A549 (cell line): ENCODE data around the gene KHDC4. TPM values are rescaled to one million over a fixed set of nuclear protein-coding genes. Genes with fewer than 3 reads are reported as not detected.
A peak's percentile ranks its signal among the peaks of the same experiment; 100 is the strongest.

ENCODE experiments used
- ATAC-seq, 2 experiments: fragments of 200-7000 bp in 1 of 2; fragments of >200 bp in 1 of 2; cut with Nextera tagmentation in 1 of 2; cut with Tn5 transposase in 1 of 2; 3 replicates each; pipeline versions ENCODE4 v1.8.0 to v1.9.1; 2018 to 2020; ENCODE audit warnings: mild to moderate bottlenecking in 1 of 2, moderate library complexity in 1 of 2
- CTCF ChIA-PET: fragments of 300-600 bp; sonication (Branson Sonifier 250); formaldehyde crosslinking; extraction: SDS; loops from one replicate; lab custom pipeline; 2021; ENCODE audit warnings: antibody characterized with exemption, inconsistent platforms; lab: Yijun Ruan, JAX
- POLR2A ChIA-PET: fragments of 350-600 bp; formaldehyde crosslinking; extraction: SDS; loops from one replicate; lab custom pipeline; 2021; ENCODE audit warnings: antibody characterized with exemption, inconsistent platforms; lab: Yijun Ruan, JAX
- DNase-seq, 2 experiments: peaks; one replicate each; pipeline versions ENCODE4 v3.0.0 to v3.0.0-alpha.2; 2011 to 2016; ENCODE audit warnings: low read depth in 1 of 2, low spot score in 1 of 2
- FAIRE-seq: peaks from 2 replicates; lab custom pipeline; 2011; peaks lifted over from hg19 to GRCh38; lab: Jason Lieb, UNC
- H3K27ac ChIP-seq, 2 experiments: fragments of >200 bp; sonication (Bioruptor Twin); formaldehyde crosslinking; 3 replicates each; pipeline ENCODE4 v1.5.1; 2016 to 2017
- H3K4me1 ChIP-seq: fragments of >200 bp; sonication (Bioruptor Twin); formaldehyde crosslinking; 3 replicates; pipeline ENCODE4 v1.6.1; 2016
- H3K4me2 ChIP-seq: fragments of >200 bp; sonication (Bioruptor Twin); formaldehyde crosslinking; 3 replicates; pipeline ENCODE4 v1.6.1; 2016
- H3K4me3 ChIP-seq: fragments of >200 bp; sonication (Bioruptor Twin); formaldehyde crosslinking; 3 replicates; pipeline ENCODE4 v1.5.1; 2016
- H3K9me3 ChIP-seq: fragments of >200 bp; sonication (Bioruptor Twin); formaldehyde crosslinking; 3 replicates; pipeline ENCODE4 v1.6.1; 2016
- ATOH8 ChIP-seq: fragments of 250-450 bp; sonication (Bioruptor Pico); IDR thresholded peaks from 2 replicates; pipeline ENCODE4 v1.5.0; 2020; ENCODE audit warnings: low read depth, mild to moderate bottlenecking, moderate library complexity
- BCL3 ChIP-seq: fragments of >200 bp; sonication (Bioruptor Twin); formaldehyde crosslinking; IDR thresholded peaks from 3 replicates; pipeline ENCODE4 v1.6.1; 2016
- BHLHE40 ChIP-seq: IDR thresholded peaks from 2 replicates; pipeline ENCODE4 v1.6.1; 2012; ENCODE audit warnings: low read depth, low read length, inconsistent platforms
- CEBPB ChIP-seq, 2 experiments: fragments of >200 bp in 1 of 2; sonication (Bioruptor Twin) in 1 of 2; formaldehyde crosslinking in 1 of 2; IDR thresholded peaks; 2 replicates each; pipeline ENCODE4 v1.6.1; 2012 to 2016
- ESRRA ChIP-seq: fragments of 150-350 bp; IDR thresholded peaks from 2 replicates; pipeline ENCODE4 v1.6.1; 2014; ENCODE audit warnings: mild to moderate bottlenecking, low read length, borderline replicate concordance
- HDAC2 ChIP-seq: fragments of 200-600 bp; sonication (generic); IDR thresholded peaks from 2 replicates; pipeline ENCODE4 v1.6.1; 2016
- JUNB ChIP-seq: fragments of >200 bp; sonication (Bioruptor Twin); formaldehyde crosslinking; IDR thresholded peaks from 2 replicates; pipeline ENCODE4 v1.6.1; 2016
- KDM1A ChIP-seq: fragments of 200-600 bp; sonication (generic); IDR thresholded peaks from 2 replicates; pipeline ENCODE4 v1.6.1; 2016; ENCODE audit warnings: low read depth, mild to moderate bottlenecking
- KDM5A ChIP-seq: fragments of 200-600 bp; sonication (generic); IDR thresholded peaks from 2 replicates; pipeline ENCODE4 v1.6.1; 2016; ENCODE audit warnings: antibody characterized with exemption, mild to moderate bottlenecking
- MAFK ChIP-seq: fragments of 450-650 bp; IDR thresholded peaks from 2 replicates; pipeline ENCODE4 v1.6.1; 2014; ENCODE audit not compliant: partially characterized antibody
- POLR2A ChIP-seq: IDR thresholded peaks from 2 replicates; pipeline ENCODE4 v1.6.1; 2012; ENCODE audit warnings: mild to moderate bottlenecking, low read length
- REST ChIP-seq: fragments of 200-600 bp; sonication (generic); IDR thresholded peaks from 2 replicates; pipeline ENCODE4 v1.6.1; 2016; ENCODE audit warnings: antibody characterized with exemption, mild to moderate bottlenecking, moderate library complexity
- RFX5 ChIP-seq: fragments of 450-650 bp; IDR thresholded peaks from 2 replicates; pipeline ENCODE4 v1.7.1; 2014; ENCODE audit warnings: antibody characterized with exemption, mild to moderate bottlenecking, moderate library complexity
- ZC3H11A ChIP-seq: fragments of 450-650 bp; IDR thresholded peaks from 2 replicates; pipeline ENCODE4 v1.6.1; 2014; ENCODE audit warnings: antibody characterized with exemption, mild to moderate bottlenecking
- ZSCAN20 ChIP-seq: fragments of 250-450 bp; sonication (Bioruptor Pico); IDR thresholded peaks from 2 replicates; pipeline ENCODE4 v1.8.0; 2022; ENCODE audit warnings: mild to moderate bottlenecking, moderate library complexity
- whole genome bisulfite sequencing: methylation state at CpG from one replicate; pipeline ENCODE4 v1.1.6; 2017; ENCODE audit errors: missing lambda C conversion rate; 5-methylcytosine and 5-hydroxymethylcytosine counted together
- polyA plus RNA-seq, 4 experiments: library from polyadenylated mRNA; depleted of rRNA in 3 of 4; stranded (reverse); fragments of >200 nt; fragmentation: RNase III in 1 of 4; extraction: RNeasy Plus Mini Kit Qiagen cat#74134 plus additional on column Dnase treatment in 1 of 4; gene quantifications; 2 replicates in 3 of 4; 3 replicates in 1 of 4; pipeline ENCODE4 v1.2.3, GENCODE V29; 2011 to 2017
- TF ChIP-seq, protein P1 (sequence below): fragments of >200 bp; sonication (Bioruptor Twin); formaldehyde crosslinking; IDR thresholded peaks from 2 replicates; pipeline ENCODE4 v1.6.1; 2016
- TF ChIP-seq, protein P2 (sequence below): IDR thresholded peaks from 2 replicates; pipeline ENCODE4 v1.6.1; 2012

Gene KHDC4
- polyA plus RNA-seq, 2 of the 4 experiments (the other 2 are of a cell fraction), result 37.7 to 72.3 TPM

- TF ChIP-seq HDAC2, result no peak
- TF ChIP-seq, protein P1, sequence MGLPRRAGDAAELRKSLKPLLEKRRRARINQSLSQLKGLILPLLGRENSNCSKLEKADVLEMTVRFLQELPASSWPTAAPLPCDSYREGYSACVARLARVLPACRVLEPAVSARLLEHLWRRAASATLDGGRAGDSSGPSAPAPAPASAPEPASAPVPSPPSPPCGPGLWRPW, result no peak
- TF ChIP-seq, all 56 proteins: peak for 0
These were observed 33.8 kb upstream of the KHDC4 start (continued) for GRCh38 chr1:155968051-155968400.

- 77% methylated on average over 13 of the region's 13 CpGs for WGBS
- no peak for ATAC-seq
These were observed 33.3 kb upstream of the KHDC4 start for GRCh38 chr1:155967341-155968050.

More at GRCh38 chr1:155967341-155968050, 33.3 kb upstream of the KHDC4 start:
- no peak for DNase-seq
- Histone ChIP-seq H3K4me2 (no peak overlapping the region), H3K27ac (peak overlapping the region in 1 of 2 experiments; percentile 50; a peak in 3 of 6 replicates), H3K9me3 (no peaks in the 10 kb centered on the region), H3K4me3 (no peak overlapping the region), H3K4me1 (peaks cover 63% of the 10 kb centered on the region)
- no peak for FAIRE-seq
- ChIA-PET POLR2A (interaction anchor here (1.1 kb wide), 1 partner anchor 14 kb away, joined by 3 read pairs; no protein-coding TSS in a partner anchor), CTCF (interaction anchor here (0.6 to 6.4 kb wide), 11 partner anchors 9 to 102 kb away, joined by 3 to 40 read pairs (median 4); partner anchors contain the start of gene ARHGEF2)
- TF ChIP-seq BCL3, result no peak
- TF ChIP-seq POLR2A, result no peak
- no peak for TF ChIP-seq ESRRA
- TF ChIP-seq, protein P2, sequence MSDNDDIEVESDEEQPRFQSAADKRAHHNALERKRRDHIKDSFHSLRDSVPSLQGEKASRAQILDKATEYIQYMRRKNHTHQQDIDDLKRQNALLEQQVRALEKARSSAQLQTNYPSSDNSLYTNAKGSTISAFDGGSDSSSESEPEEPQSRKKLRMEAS, result no peak
- TF ChIP-seq KDM5A, result no peak
- no peak for TF ChIP-seq JUNB
- no peak for TF ChIP-seq RFX5
- no peak for TF ChIP-seq REST
- no peak for TF ChIP-seq ZSCAN20 (CRISPR knock-in tag)
- no peak for TF ChIP-seq MAFK
- TF ChIP-seq CEBPB (IDR thresholded peaks at IDR 0.05), result no peak
- TF ChIP-seq ZC3H11A, result no peak
- no peak for TF ChIP-seq ATOH8 (CRISPR knock-in tag)
- no peak for TF ChIP-seq KDM1A
- TF ChIP-seq BHLHE40, result no peak
